GM23248 (cell line): ENCODE results near the gene RNF169. TPM values are rescaled to one million over a fixed set of nuclear protein-coding genes. Genes with fewer than 3 reads are reported as not detected.
A peak's percentile ranks its signal among the peaks of the same experiment; 100 is the strongest.

Experiments
- DNase-seq: peaks from one replicate; pipeline ENCODE4 v3.0.0-alpha.2; 2015
- H2AFZ ChIP-seq: fragments of 200-600 bp; sonication (generic); 2 replicates; pipeline ENCODE4 v1.6.1; 2016; ENCODE audit warnings: antibody characterized with exemption
- H3F3A ChIP-seq: fragments of 200-600 bp; sonication (generic); 2 replicates; pipeline ENCODE4 v1.6.1; 2016; ENCODE audit warnings: mild to moderate bottlenecking, antibody characterized with exemption, mixed run types; ENCODE audit not compliant: insufficient read depth
- H3K27ac ChIP-seq: fragments of 200-600 bp; sonication (generic); 2 replicates; pipeline ENCODE4 v1.5.1; 2016; ENCODE audit warnings: mild to moderate bottlenecking
- H3K27me3 ChIP-seq: fragments of 200-600 bp; sonication (generic); replicated peaks from 2 replicates; pipeline ENCODE4 v1.6.1; 2016; ENCODE audit warnings: mild to moderate bottlenecking; ENCODE audit not compliant: insufficient read depth
- H3K36me3 ChIP-seq: fragments of 200-600 bp; sonication (generic); 2 replicates; pipeline ENCODE4 v1.6.1; 2016; ENCODE audit warnings: low read depth, mild to moderate bottlenecking
- H3K4me1 ChIP-seq: fragments of 200-600 bp; sonication (generic); 2 replicates; pipeline ENCODE4 v1.6.1; 2016; ENCODE audit warnings: mild to moderate bottlenecking; ENCODE audit not compliant: insufficient read depth
- H3K4me2 ChIP-seq: fragments of 200-600 bp; sonication (generic); one replicate; pipeline ENCODE4 v1.6.1; 2016; ENCODE audit warnings: mild to moderate bottlenecking; ENCODE audit not compliant: unreplicated experiment
- H3K4me3 ChIP-seq: fragments of 200-600 bp; sonication (generic); 2 replicates; pipeline ENCODE4 v1.5.1; 2016; ENCODE audit warnings: mild to moderate bottlenecking
- H3K79me2 ChIP-seq: fragments of 200-600 bp; sonication (generic); 2 replicates; pipeline ENCODE4 v1.6.1; 2016; ENCODE audit warnings: mild to moderate bottlenecking; ENCODE audit not compliant: insufficient read depth
- H3K9ac ChIP-seq: fragments of 200-600 bp; sonication (generic); 2 replicates; pipeline ENCODE4 v1.6.1; 2016; ENCODE audit warnings: mild to moderate bottlenecking
- H3K9me2 ChIP-seq: fragments of 200-600 bp; sonication (generic); 2 replicates; pipeline ENCODE4 v1.6.1; 2016; ENCODE audit warnings: mixed run types, mild to moderate bottlenecking, moderate library complexity; ENCODE audit not compliant: insufficient read depth
- H3K9me3 ChIP-seq: fragments of 200-600 bp; sonication (generic); one replicate; pipeline ENCODE4 v1.6.1; 2017; ENCODE audit warnings: low read depth
- H4K20me1 ChIP-seq: fragments of 200-600 bp; sonication (generic); 2 replicates; pipeline ENCODE4 v1.6.0; 2016; ENCODE audit not compliant: insufficient read depth
- EZH2 ChIP-seq: fragments of 200-600 bp; sonication (generic); IDR thresholded peaks from 2 replicates; pipeline ENCODE4 v1.6.1; 2018; ENCODE audit warnings: antibody characterized with exemption, mild to moderate bottlenecking; ENCODE audit not compliant: insufficient read depth, poor library complexity, severe bottlenecking
- EZH2phosphoT487 ChIP-seq: fragments of 200-600 bp; sonication (generic); IDR thresholded peaks from 2 replicates; pipeline ENCODE4 v1.6.1; 2018; ENCODE audit warnings: antibody characterized with exemption, moderate library complexity, mild to moderate bottlenecking, low read depth; ENCODE audit not compliant: insufficient read depth
- WGBS, 2 experiments: methylation state at CpG; one replicate each; pipeline ENCODE4 v1.1.6; 2015 to 2017; ENCODE audit warnings: low lambda C conversion rate in 2 of 2, low coverage in 1 of 2; ENCODE audit errors: missing lambda C conversion rate in 2 of 2; 5-methylcytosine and 5-hydroxymethylcytosine counted together
- in situ Hi-C: fragments of 300-500 bp; cut with MboI; formaldehyde crosslinking; loops from 2 replicates; pipeline ENCODE4 v1.15.0; 2020
- polyA plus RNA-seq: library from polyadenylated mRNA; unstranded; fragments of >200 nt; fragmentation: Nextera tagmentation; extraction: Ambion mirVana; gene quantifications from 2 replicates; pipeline ENCODE4 v1.2.1, GENCODE V29; 2016
- total RNA-seq: library from RNA; depleted of rRNA; stranded (reverse); fragments of >200 nt; shearing (Covaris generic); gene quantifications from 2 replicates; pipeline ENCODE4 v1.2.3, GENCODE V29; 2014

Gene RNF169
- total and polyA plus RNA-seq, 2 experiments from 2014 or later: 0.79 to 15.8 TPM

GRCh38 chr11:74725701-74726100 lies 22.9 kb upstream of the RNF169 start:
- H3K27me3 ChIP-seq: peaks cover 30% of the 10 kb centered on the region
- WGBS, 2 experiments: 49 to 60% methylated on average over 4 of the region's 4 CpGs
- no peaks in the 10 kb centered on the region for H3K36me3 ChIP-seq
- no peaks in the 10 kb centered on the region for H3K79me2 ChIP-seq
- no peaks in the 10 kb centered on the region for H3K9me3 ChIP-seq
- no peak overlapping the region for H3K27ac ChIP-seq
- H3K4me3 ChIP-seq: no peak overlapping the region
- TF ChIP-seq EZH2phosphoT487: no peak
- no peak for TF ChIP-seq EZH2
- H4K20me1 ChIP-seq: no peaks in the 10 kb centered on the region
- no peaks in the 10 kb centered on the region for H3K9me2 ChIP-seq
- no peak overlapping the region for H3K4me2 ChIP-seq
- in situ Hi-C loops: no loop called here
- no peak overlapping the region for H2AFZ ChIP-seq
- no peaks in the 10 kb centered on the region for H3F3A ChIP-seq
- no peak for DNase-seq
- H3K9ac ChIP-seq: no peak overlapping the region
- H3K4me1 ChIP-seq: no peaks in the 10 kb centered on the region

- H2AFZ ChIP-seq: no peak overlapping the region
- H3K9me3 ChIP-seq: no peaks in the 10 kb centered on the region
- H3K79me2 ChIP-seq: no peaks in the 10 kb centered on the region
- H4K20me1 ChIP-seq: no peaks in the 10 kb centered on the region
- peaks cover 37% of the 10 kb centered on the region for H3K27me3 ChIP-seq
- H3K36me3 ChIP-seq: no peaks in the 10 kb centered on the region
- in situ Hi-C loops: no loop called here
- peak; percentile 84 for DNase-seq
- no peak overlapping the region for H3K4me3 ChIP-seq
- H3K27ac ChIP-seq: no peak overlapping the region
- TF ChIP-seq EZH2: no peak
- TF ChIP-seq EZH2phosphoT487: no peak
- 2% methylated on average over 11 to 13 of the region's 13 CpGs for WGBS, 2 experiments
- H3K4me1 ChIP-seq: no peaks in the 10 kb centered on the region
- H3K9ac ChIP-seq: no peak overlapping the region
- H3F3A ChIP-seq: no peaks in the 10 kb centered on the region
- no peak overlapping the region for H3K4me2 ChIP-seq
- no peaks in the 10 kb centered on the region for H3K9me2 ChIP-seq
Observed at GRCh38 chr11:74726547-74727182, 22.0 kb upstream of the RNF169 start.

GRCh38 chr11:74729397-74729796 lies 19.3 kb upstream of the RNF169 start:
- Histone ChIP-seq H3K27ac (no peak overlapping the region), H3K79me2 (no peaks in the 10 kb centered on the region), H3K9me3 (no peaks in the 10 kb centered on the region), H3K4me1 (no peaks in the 10 kb centered on the region), H3K4me2 (no peak overlapping the region), H3F3A (no peaks in the 10 kb centered on the region), H3K27me3 (peaks cover 41% of the 10 kb centered on the region), H2AFZ (no peak overlapping the region), H4K20me1 (no peaks in the 10 kb centered on the region), H3K4me3 (no peak overlapping the region), H3K9ac (no peak overlapping the region), H3K36me3 (no peaks in the 10 kb centered on the region), H3K9me2 (no peaks in the 10 kb centered on the region)
- in situ Hi-C loops: no loop called here
- DNase-seq: no peak
- TF ChIP-seq EZH2: no peak
- no peak for TF ChIP-seq EZH2phosphoT487
- WGBS, 2 experiments: 90 to 93% methylated on average over 4 of the region's 4 CpGs

GRCh38 chr11:74730571-74731260 lies 17.9 kb upstream of the RNF169 start:
- in situ Hi-C loops: no loop called here

More at GRCh38 chr11:74730571-74731260, 17.9 kb upstream of the RNF169 start:
- H3K36me3 ChIP-seq: no peaks in the 10 kb centered on the region
- H3K9ac ChIP-seq: no peak overlapping the region
- no peaks in the 10 kb centered on the region for H3K4me1 ChIP-seq
- WGBS, 2 experiments: 7 to 9% methylated on average over 27 to 40 of the region's 40 CpGs
- H3K4me3 ChIP-seq: no peak overlapping the region
- TF ChIP-seq EZH2phosphoT487 (no peak), EZH2 (no peak)
- H3K9me3 ChIP-seq: no peaks in the 10 kb centered on the region
- peak; percentile 11 for DNase-seq
- H3K27ac ChIP-seq: no peak overlapping the region
- no peaks in the 10 kb centered on the region for H4K20me1 ChIP-seq
- no peaks in the 10 kb centered on the region for H3K79me2 ChIP-seq
- no peaks in the 10 kb centered on the region for H3K9me2 ChIP-seq
- peaks cover 45% of the 10 kb centered on the region for H3K27me3 ChIP-seq
- H2AFZ ChIP-seq: no peak overlapping the region
- no peaks in the 10 kb centered on the region for H3F3A ChIP-seq
- H3K4me2 ChIP-seq: no peak overlapping the region
